B cell (primary cell): Measurements from ENCODE around the gene P3R3URF.

Experiments used
- CTCF ChIP-seq: fragments of 200-600 bp; IDR thresholded peaks from one replicate; pipeline ENCODE4 v1.8.0; 2022; ENCODE audit warnings: antibody characterized with exemption, mild to moderate bottlenecking
- EZH2 ChIP-seq: IDR thresholded peaks from 2 replicates; pipeline ENCODE4 v1.6.1; 2012; ENCODE audit warnings: borderline replicate concordance, low read depth, mild to moderate bottlenecking, moderate library complexity, low read length; ENCODE audit not compliant: insufficient read depth, poor library complexity, severe bottlenecking

GRCh38 chr1:46194641-46195193, 18.4 kb upstream of the P3R3URF start:
- TF ChIP-seq CTCF (no peak), EZH2 (no peak)
